ENCODE data around the gene MAPK9. TPM values are rescaled to one million over a fixed set of nuclear protein-coding genes. Genes with fewer than 3 reads are reported as not detected.

The MAPK9 gene
- total RNA-seq, 1 experiment from 2014 or later = 38.6 TPM

DNA sequence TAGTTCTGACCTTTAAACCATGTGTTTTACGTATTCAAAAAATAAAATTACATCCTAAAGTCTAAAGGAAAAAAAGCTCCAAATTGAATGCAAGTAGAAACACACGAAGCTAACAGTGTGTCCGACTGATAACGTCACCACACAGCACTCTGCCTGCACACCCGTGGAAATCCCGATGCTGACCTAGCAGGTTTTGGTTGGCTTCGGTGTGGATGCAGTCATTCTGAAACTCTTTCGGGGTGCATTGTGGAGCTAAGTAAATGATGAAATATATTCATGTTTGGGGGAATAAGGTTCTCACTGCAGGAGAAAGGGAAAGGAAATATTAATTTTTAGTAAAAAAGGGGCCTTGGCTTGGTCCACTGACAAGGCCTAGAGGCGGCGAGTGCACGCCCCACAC is 84.9 kb downstream of the MAPK9 start:
- no peaks in the 10 kb centered on the region for H3K9me3 ChIP-seq (ENCODE audit: control insufficient read depth, low read depth, low read length)
- H2BK5ac ChIP-seq (ENCODE audit: insufficient read length, low read length) = no peak overlapping the region
- H3K79me2 ChIP-seq (ENCODE audit: insufficient read depth, low read length) = no peaks in the 10 kb centered on the region
- H3K4me2 ChIP-seq (ENCODE audit: insufficient read depth, insufficient read length, low read length) = no peak overlapping the region
- no CpG with 5 or more reads among the region's 11 CpGs for WGBS (ENCODE audit: extremely low coverage, insufficient read length, low lambda C conversion rate)
- TF ChIP-seq, protein P1, sequence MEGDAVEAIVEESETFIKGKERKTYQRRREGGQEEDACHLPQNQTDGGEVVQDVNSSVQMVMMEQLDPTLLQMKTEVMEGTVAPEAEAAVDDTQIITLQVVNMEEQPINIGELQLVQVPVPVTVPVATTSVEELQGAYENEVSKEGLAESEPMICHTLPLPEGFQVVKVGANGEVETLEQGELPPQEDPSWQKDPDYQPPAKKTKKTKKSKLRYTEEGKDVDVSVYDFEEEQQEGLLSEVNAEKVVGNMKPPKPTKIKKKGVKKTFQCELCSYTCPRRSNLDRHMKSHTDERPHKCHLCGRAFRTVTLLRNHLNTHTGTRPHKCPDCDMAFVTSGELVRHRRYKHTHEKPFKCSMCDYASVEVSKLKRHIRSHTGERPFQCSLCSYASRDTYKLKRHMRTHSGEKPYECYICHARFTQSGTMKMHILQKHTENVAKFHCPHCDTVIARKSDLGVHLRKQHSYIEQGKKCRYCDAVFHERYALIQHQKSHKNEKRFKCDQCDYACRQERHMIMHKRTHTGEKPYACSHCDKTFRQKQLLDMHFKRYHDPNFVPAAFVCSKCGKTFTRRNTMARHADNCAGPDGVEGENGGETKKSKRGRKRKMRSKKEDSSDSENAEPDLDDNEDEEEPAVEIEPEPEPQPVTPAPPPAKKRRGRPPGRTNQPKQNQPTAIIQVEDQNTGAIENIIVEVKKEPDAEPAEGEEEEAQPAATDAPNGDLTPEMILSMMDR (conservative IDR thresholded peaks at IDR 0.05) = no peak
- no peak for DNase-seq
- H2AFZ ChIP-seq (ENCODE audit: low read length) = no peak overlapping the region
- no peak overlapping the region for H3K18ac ChIP-seq (ENCODE audit: insufficient read length, low read depth, low read length)
- H3K23me2 ChIP-seq (ENCODE audit: insufficient read length, low read depth, low read length, poor library complexity, severe bottlenecking) = no peaks in the 10 kb centered on the region
- H4K20me1 ChIP-seq (ENCODE audit: control insufficient read depth, insufficient read depth, insufficient read length) = no peaks in the 10 kb centered on the region
- H2BK120ac ChIP-seq (ENCODE audit: low read depth, low read length, poor library complexity, severe bottlenecking) = no peak overlapping the region
- H3K14ac ChIP-seq (ENCODE audit: insufficient read depth, low read length) = no peak overlapping the region
- no peaks in the 10 kb centered on the region for H3K79me1 ChIP-seq (ENCODE audit: insufficient read depth, low read depth, low read length, poor library complexity, severe bottlenecking)
- no peak overlapping the region for H3K27ac ChIP-seq (ENCODE audit: insufficient read length, low read depth, low read length)
- no peak overlapping the region for H2BK20ac ChIP-seq (ENCODE audit: low read depth, low read length, poor library complexity, severe bottlenecking)
- H4K8ac ChIP-seq (replicated peaks; ENCODE audit: insufficient read length, low read depth, low read length) = no peak overlapping the region
- H4K91ac ChIP-seq (ENCODE audit: insufficient read length, low read depth, low read length) = no peak overlapping the region
- Mint-ChIP-seq H3K4me1 (peaks cover 8 to 9% of the 10 kb centered on the region in 2 experiments; a peak in 3 of 4 replicates), H3K4me3 (no peak overlapping the region), H3K27ac (no peak overlapping the region), H3K36me3 (ENCODE audit: insufficient read depth in 1 of 3, low read depth in 3 of 3) (no peaks in the 10 kb centered on the region; a peak in 1 of 7 replicates), H3K27me3 (ENCODE audit: low read depth) (peaks cover 33% of the 10 kb centered on the region), H3K9me3 (0 out of 5 replicates have a peak, but pooled peaks cover 0 to 4% of the 10 kb centered on the region in 2 experiments)
- H3K9ac ChIP-seq (ENCODE audit: extremely low read depth, insufficient read length, low read length) = no peak overlapping the region
- H4K5ac ChIP-seq (ENCODE audit: insufficient read length, low read depth, low read length) = no peak overlapping the region
- no peak overlapping the region for H2BK12ac ChIP-seq (ENCODE audit: insufficient read length, low read depth, low read length)
- H3T11ph ChIP-seq (ENCODE audit: low read length) = no peak overlapping the region
- H2BK15ac ChIP-seq (ENCODE audit: low read depth, low read length) = no peak overlapping the region
- no peak overlapping the region for H3K56ac ChIP-seq (ENCODE audit: insufficient read length, low read depth, low read length)
- H2AK5ac ChIP-seq (ENCODE audit: insufficient read length, low read length) = no peak overlapping the region
- H3K23ac ChIP-seq (ENCODE audit: insufficient read length, low read depth, low read length) = no peak overlapping the region
- no peak overlapping the region for H3K4ac ChIP-seq (ENCODE audit: low read depth, low read length)
- H3K4me1 ChIP-seq (ENCODE audit: insufficient read depth, low read length) = no peaks in the 10 kb centered on the region
- peaks cover 7% of the 10 kb centered on the region; the same call in 1 of the 2 replicates for H3K27me3 ChIP-seq (ENCODE audit: insufficient read depth, low read length)

All from H9 (cell line).